WTC11 (cell line): ENCODE results near the gene SRSF8. TPM values are rescaled to one million over a fixed set of nuclear protein-coding genes. Genes with fewer than 3 reads are reported as not detected.
"Not testable (repeated sequence)": the region's sequence is repeated elsewhere in the genome, so short reads cannot be mapped to it uniquely, and the experiment has no call there.

Experiments used
- ATAC-seq: fragments of 200-7000 bp; cut with Tn5 transposase; 2 replicates; pipeline ENCODE4 v1.10.0; 2021; ENCODE audit warnings: mild to moderate bottlenecking, moderate library complexity
- CTCF ChIA-PET: fragments of 300-600 bp; sonication (Branson Sonifier 250); formaldehyde crosslinking; loops from one replicate; lab custom pipeline; 2021; ENCODE audit warnings: antibody characterized with exemption; lab: Charles Lee
- POLR2A ChIA-PET: fragments of 350-600 bp; sonication (Branson Sonifier 250); formaldehyde crosslinking; loops from one replicate; lab custom pipeline; 2021; ENCODE audit warnings: antibody characterized with exemption; lab: Charles Lee
- DNase-seq: peaks from one replicate; pipeline ENCODE4 v3.0.0; 2021; ENCODE audit warnings: low spot score
- H3K27ac Mint-ChIP-seq: 2 replicates; pipeline ENCODE4 v1.8.0; 2021; ENCODE audit warnings: mixed read lengths
- H3K27me3 Mint-ChIP-seq: 2 replicates; pipeline ENCODE4 v1.8.0; 2021; ENCODE audit warnings: low read depth, mild to moderate bottlenecking, moderate library complexity, mixed read lengths
- H3K36me3 Mint-ChIP-seq: 2 replicates; pipeline ENCODE4 v1.8.0; 2021; ENCODE audit warnings: mixed read lengths
- H3K4me1 Mint-ChIP-seq: 2 replicates; pipeline ENCODE4 v1.8.0; 2022; ENCODE audit warnings: mixed read lengths
- H3K4me3 Mint-ChIP-seq: 2 replicates; pipeline ENCODE4 v1.8.0; 2021; ENCODE audit warnings: mild to moderate bottlenecking, moderate library complexity, mixed read lengths
- H3K9me3 Mint-ChIP-seq: 2 replicates; pipeline ENCODE4 v1.8.0; 2021; ENCODE audit warnings: mixed read lengths
- ATF1 ChIP-seq: sonication (generic); formaldehyde crosslinking; IDR thresholded peaks from 2 replicates; pipeline ENCODE4 v1.8.1; 2023; ENCODE audit warnings: mild to moderate bottlenecking, moderate library complexity, missing genetic modification reagents
- E2F4 ChIP-seq: sonication (generic); formaldehyde crosslinking; IDR thresholded peaks from 2 replicates; pipeline ENCODE4 v1.8.1; 2022; ENCODE audit warnings: low read depth, mild to moderate bottlenecking, moderate library complexity, missing genetic modification reagents, borderline replicate concordance
- E2F5 ChIP-seq: sonication (generic); formaldehyde crosslinking; IDR thresholded peaks from 2 replicates; pipeline ENCODE4 v1.8.1; 2022; ENCODE audit warnings: mild to moderate bottlenecking, moderate library complexity, missing genetic modification reagents
- EMX1 ChIP-seq: fragments of 250-450 bp; sonication (Bioruptor Pico); IDR thresholded peaks from 2 replicates; pipeline ENCODE4 v1.8.0; 2021; ENCODE audit warnings: mild to moderate bottlenecking
- KAT7 ChIP-seq: sonication (generic); formaldehyde crosslinking; IDR thresholded peaks from 2 replicates; pipeline ENCODE4 v1.8.1; 2023; ENCODE audit warnings: missing genetic modification reagents, mild to moderate bottlenecking, borderline replicate concordance
- MXD4 ChIP-seq: fragments of 250-450 bp; sonication (Bioruptor Pico); IDR thresholded peaks from 2 replicates; pipeline ENCODE4 v1.8.0; 2021; ENCODE audit warnings: mild to moderate bottlenecking, moderate library complexity, borderline replicate concordance
- NR1H2 ChIP-seq: sonication (generic); formaldehyde crosslinking; IDR thresholded peaks from 2 replicates; pipeline ENCODE4 v1.9.0; 2021; ENCODE audit warnings: mild to moderate bottlenecking, moderate library complexity, missing genetic modification reagents
- SMAD3 ChIP-seq: sonication (generic); formaldehyde crosslinking; IDR thresholded peaks from 2 replicates; pipeline ENCODE4 v1.8.0; 2022; ENCODE audit warnings: missing genetic modification reagents, mild to moderate bottlenecking, borderline replicate concordance
- SOX15 ChIP-seq: fragments of 250-450 bp; sonication (Bioruptor Pico); IDR thresholded peaks from 2 replicates; pipeline ENCODE4 v1.9.0; 2021; ENCODE audit warnings: mild to moderate bottlenecking
- TEAD4 ChIP-seq: sonication (generic); formaldehyde crosslinking; IDR thresholded peaks from 2 replicates; pipeline ENCODE4 v1.8.0; 2022; ENCODE audit warnings: mild to moderate bottlenecking, missing genetic modification reagents
- USF1 ChIP-seq: sonication (generic); formaldehyde crosslinking; IDR thresholded peaks from 2 replicates; pipeline ENCODE4 v1.8.0; 2022; ENCODE audit warnings: mild to moderate bottlenecking, missing genetic modification reagents
- ZBTB21 ChIP-seq: sonication (generic); formaldehyde crosslinking; IDR thresholded peaks from 2 replicates; pipeline ENCODE4 v1.8.1; 2023; ENCODE audit warnings: mild to moderate bottlenecking, missing genetic modification reagents, borderline replicate concordance
- ZNF219 ChIP-seq: sonication (generic); formaldehyde crosslinking; IDR thresholded peaks from 2 replicates; pipeline ENCODE4 v1.8.0; 2023; ENCODE audit warnings: missing genetic modification reagents, mild to moderate bottlenecking, borderline replicate concordance
- ZNF263 ChIP-seq: sonication (generic); formaldehyde crosslinking; IDR thresholded peaks from 2 replicates; pipeline ENCODE4 v1.8.1; 2022; ENCODE audit warnings: low read depth, mild to moderate bottlenecking, moderate library complexity, missing genetic modification reagents
- total RNA-seq: library from RNA; stranded (reverse); gene quantifications from 3 replicates; pipeline ENCODE4 v1.2.3, GENCODE V29; 2021
- TF ChIP-seq, protein P1 (sequence below): sonication (generic); formaldehyde crosslinking; IDR thresholded peaks from 2 replicates; pipeline ENCODE4 v1.8.1; 2023; ENCODE audit warnings: mild to moderate bottlenecking, missing genetic modification reagents, borderline replicate concordance
- TF ChIP-seq, protein P2 (sequence below): fragments of 250-450 bp; sonication (Bioruptor Pico); IDR thresholded peaks from 2 replicates; pipeline ENCODE4 v1.9.0; 2021; ENCODE audit warnings: moderate library complexity, mild to moderate bottlenecking, inconsistent platforms, borderline replicate concordance
- TF ChIP-seq, protein P3 (sequence below): sonication (generic); formaldehyde crosslinking; IDR thresholded peaks from 2 replicates; pipeline ENCODE4 v1.8.0; 2023; ENCODE audit warnings: missing genetic modification reagents
- TF ChIP-seq, protein P4 (sequence below): sonication (generic); formaldehyde crosslinking; IDR thresholded peaks from 2 replicates; pipeline ENCODE4 v1.8.1; 2023; ENCODE audit warnings: mild to moderate bottlenecking, missing genetic modification reagents, moderate library complexity

The SRSF8 gene
- total RNA-seq, 1 experiment from 2014 or later, result 20.9 TPM

- Mint-ChIP-seq H3K4me1 (peaks cover 30% of the 10 kb centered on the region), H3K36me3 (no peaks in the 10 kb centered on the region), H3K27me3 (no peaks in the 10 kb centered on the region; the same call in 1 of the 2 replicates), H3K27ac (no peak overlapping the region), H3K4me3 (no peak overlapping the region), H3K9me3 (peaks cover 13% of the 10 kb centered on the region)
- ChIA-PET CTCF (interaction anchor here (1.1 to 2.6 kb wide), 3 partner anchors 35 to 42 kb away, joined by 4 to 11 read pairs (median 5); partner anchors contain the start of gene SRSF8), POLR2A (interaction anchor here (0.7 to 2.1 kb wide), 2 partner anchors 42 kb away, joined by 3 to 11 read pairs; partner anchors contain the start of gene SRSF8)
- TF ChIP-seq EMX1 (CRISPR knock-in tag) (no peak), MXD4 (CRISPR knock-in tag) (no peak), ZBTB21 (CRISPR knock-in tag) (no peak), SOX15 (CRISPR knock-in tag) (no peak), ZNF219 (no peak), ZNF263 (no peak), USF1 (CRISPR knock-in tag) (no peak)
- TF ChIP-seq, protein P1, sequence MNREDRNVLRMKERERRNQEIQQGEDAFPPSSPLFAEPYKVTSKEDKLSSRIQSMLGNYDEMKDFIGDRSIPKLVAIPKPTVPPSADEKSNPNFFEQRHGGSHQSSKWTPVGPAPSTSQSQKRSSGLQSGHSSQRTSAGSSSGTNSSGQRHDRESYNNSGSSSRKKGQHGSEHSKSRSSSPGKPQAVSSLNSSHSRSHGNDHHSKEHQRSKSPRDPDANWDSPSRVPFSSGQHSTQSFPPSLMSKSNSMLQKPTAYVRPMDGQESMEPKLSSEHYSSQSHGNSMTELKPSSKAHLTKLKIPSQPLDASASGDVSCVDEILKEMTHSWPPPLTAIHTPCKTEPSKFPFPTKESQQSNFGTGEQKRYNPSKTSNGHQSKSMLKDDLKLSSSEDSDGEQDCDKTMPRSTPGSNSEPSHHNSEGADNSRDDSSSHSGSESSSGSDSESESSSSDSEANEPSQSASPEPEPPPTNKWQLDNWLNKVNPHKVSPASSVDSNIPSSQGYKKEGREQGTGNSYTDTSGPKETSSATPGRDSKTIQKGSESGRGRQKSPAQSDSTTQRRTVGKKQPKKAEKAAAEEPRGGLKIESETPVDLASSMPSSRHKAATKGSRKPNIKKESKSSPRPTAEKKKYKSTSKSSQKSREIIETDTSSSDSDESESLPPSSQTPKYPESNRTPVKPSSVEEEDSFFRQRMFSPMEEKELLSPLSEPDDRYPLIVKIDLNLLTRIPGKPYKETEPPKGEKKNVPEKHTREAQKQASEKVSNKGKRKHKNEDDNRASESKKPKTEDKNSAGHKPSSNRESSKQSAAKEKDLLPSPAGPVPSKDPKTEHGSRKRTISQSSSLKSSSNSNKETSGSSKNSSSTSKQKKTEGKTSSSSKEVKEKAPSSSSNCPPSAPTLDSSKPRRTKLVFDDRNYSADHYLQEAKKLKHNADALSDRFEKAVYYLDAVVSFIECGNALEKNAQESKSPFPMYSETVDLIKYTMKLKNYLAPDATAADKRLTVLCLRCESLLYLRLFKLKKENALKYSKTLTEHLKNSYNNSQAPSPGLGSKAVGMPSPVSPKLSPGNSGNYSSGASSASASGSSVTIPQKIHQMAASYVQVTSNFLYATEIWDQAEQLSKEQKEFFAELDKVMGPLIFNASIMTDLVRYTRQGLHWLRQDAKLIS, result no peak
- TF ChIP-seq, protein P2, sequence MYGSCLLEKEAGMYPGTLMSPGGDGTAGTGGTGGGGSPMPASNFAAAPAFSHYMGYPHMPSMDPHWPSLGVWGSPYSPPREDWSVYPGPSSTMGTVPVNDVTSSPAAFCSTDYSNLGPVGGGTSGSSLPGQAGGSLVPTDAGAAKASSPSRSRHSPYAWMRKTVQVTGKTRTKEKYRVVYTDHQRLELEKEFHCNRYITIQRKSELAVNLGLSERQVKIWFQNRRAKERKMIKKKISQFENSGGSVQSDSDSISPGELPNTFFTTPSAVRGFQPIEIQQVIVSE (CRISPR knock-in tag), result no peak
- TF ChIP-seq, protein P3, sequence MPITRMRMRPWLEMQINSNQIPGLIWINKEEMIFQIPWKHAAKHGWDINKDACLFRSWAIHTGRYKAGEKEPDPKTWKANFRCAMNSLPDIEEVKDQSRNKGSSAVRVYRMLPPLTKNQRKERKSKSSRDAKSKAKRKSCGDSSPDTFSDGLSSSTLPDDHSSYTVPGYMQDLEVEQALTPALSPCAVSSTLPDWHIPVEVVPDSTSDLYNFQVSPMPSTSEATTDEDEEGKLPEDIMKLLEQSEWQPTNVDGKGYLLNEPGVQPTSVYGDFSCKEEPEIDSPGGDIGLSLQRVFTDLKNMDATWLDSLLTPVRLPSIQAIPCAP (CRISPR knock-in tag), result no peak
- TF ChIP-seq, protein P4, sequence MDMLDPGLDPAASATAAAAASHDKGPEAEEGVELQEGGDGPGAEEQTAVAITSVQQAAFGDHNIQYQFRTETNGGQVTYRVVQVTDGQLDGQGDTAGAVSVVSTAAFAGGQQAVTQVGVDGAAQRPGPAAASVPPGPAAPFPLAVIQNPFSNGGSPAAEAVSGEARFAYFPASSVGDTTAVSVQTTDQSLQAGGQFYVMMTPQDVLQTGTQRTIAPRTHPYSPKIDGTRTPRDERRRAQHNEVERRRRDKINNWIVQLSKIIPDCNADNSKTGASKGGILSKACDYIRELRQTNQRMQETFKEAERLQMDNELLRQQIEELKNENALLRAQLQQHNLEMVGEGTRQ (CRISPR knock-in tag), result no peak
- DNase-seq (no peak), ATAC-seq (no peak)
These were observed 42.2 kb downstream of the SRSF8 start for GRCh38 chr11:95108671-95109551.

GRCh38 chr11:95111471-95111870 lies 44.8 kb downstream of the SRSF8 start:
- H3K36me3 Mint-ChIP-seq, result not testable (repeated sequence)
- peaks cover 13% of the 10 kb centered on the region for H3K9me3 Mint-ChIP-seq
- CTCF ChIA-PET, result interaction anchor here (1.7 kb wide), 1 partner anchor 18 kb away, joined by 7 read pairs; no protein-coding TSS in a partner anchor

DNA sequence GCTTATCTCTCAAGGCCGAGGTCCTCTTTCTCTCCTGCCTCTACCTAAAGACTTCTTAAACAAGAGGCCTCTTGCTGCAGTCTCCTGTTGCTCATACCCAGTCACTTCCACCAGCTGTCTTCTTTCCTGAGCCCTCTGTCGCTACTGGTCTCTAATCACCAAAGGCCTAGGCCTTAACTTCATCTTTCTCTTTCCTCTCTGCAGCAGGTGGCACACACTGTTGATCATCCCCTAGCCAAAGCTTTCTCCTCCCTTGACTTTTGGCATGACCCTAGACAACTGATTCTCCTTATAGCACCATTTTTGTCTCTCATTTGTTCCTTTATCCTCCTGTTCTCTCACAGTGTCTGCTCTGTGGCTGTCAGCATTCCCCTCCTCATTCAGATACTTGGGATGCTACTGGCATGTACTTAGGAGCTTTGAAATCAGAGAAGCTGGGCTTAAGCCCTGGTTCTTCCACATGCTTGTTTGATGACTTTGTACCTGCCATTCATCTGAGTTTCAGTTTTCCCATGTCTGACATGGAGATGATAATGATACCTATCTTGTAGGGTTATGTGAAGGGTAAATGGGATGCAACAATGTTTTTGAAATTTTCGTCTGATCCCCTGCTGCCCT lies 45.3 kb downstream of the SRSF8 start:
- CTCF ChIA-PET, result interaction anchor here (1.1 to 1.7 kb wide), 2 partner anchors 19 to 42 kb away, joined by 3 to 7 read pairs; no protein-coding TSS in a partner anchor
- TF ChIP-seq E2F4, result no peak
- TF ChIP-seq E2F5 (CRISPR knock-in tag), result no peak
- no peak for TF ChIP-seq TEAD4 (CRISPR knock-in tag)
- TF ChIP-seq NR1H2, result no peak
- no peak for TF ChIP-seq KAT7 (CRISPR knock-in tag)
- no peak for TF ChIP-seq SMAD3
- TF ChIP-seq, protein P3 (CRISPR knock-in tag), result no peak
- no peak for TF ChIP-seq ATF1 (CRISPR knock-in tag)

More at GRCh38 chr11:95111471-95111870, 44.8 kb downstream of the SRSF8 start:
- H3K27ac Mint-ChIP-seq, H3K4me3 Mint-ChIP-seq, H3K27me3 Mint-ChIP-seq, POLR2A ChIA-PET, DNase-seq, ATAC-seq: not testable (repeated sequence)
- peaks cover 26% of the 10 kb centered on the region for H3K4me1 Mint-ChIP-seq

More for the DNA sequence above, 45.3 kb downstream of the SRSF8 start:
- Mint-ChIP-seq H3K27me3 (no peaks in the 10 kb centered on the region; the same call in 1 of the 2 replicates), H3K9me3 (peaks cover 13% of the 10 kb centered on the region), H3K36me3 (no peaks in the 10 kb centered on the region), H3K4me1 (peaks cover 22% of the 10 kb centered on the region), H3K4me3 (no peak overlapping the region), H3K27ac (no peak overlapping the region)
- DNase-seq (no peak), ATAC-seq (no peak)
- POLR2A ChIA-PET, result no interaction called here
